ENCODE measurements around the gene TMEM235.
"Not testable (repeated sequence)": the region's sequence is repeated elsewhere in the genome, so short reads cannot be mapped to it uniquely, and the experiment has no call there.

The TMEM235 gene

DNA sequence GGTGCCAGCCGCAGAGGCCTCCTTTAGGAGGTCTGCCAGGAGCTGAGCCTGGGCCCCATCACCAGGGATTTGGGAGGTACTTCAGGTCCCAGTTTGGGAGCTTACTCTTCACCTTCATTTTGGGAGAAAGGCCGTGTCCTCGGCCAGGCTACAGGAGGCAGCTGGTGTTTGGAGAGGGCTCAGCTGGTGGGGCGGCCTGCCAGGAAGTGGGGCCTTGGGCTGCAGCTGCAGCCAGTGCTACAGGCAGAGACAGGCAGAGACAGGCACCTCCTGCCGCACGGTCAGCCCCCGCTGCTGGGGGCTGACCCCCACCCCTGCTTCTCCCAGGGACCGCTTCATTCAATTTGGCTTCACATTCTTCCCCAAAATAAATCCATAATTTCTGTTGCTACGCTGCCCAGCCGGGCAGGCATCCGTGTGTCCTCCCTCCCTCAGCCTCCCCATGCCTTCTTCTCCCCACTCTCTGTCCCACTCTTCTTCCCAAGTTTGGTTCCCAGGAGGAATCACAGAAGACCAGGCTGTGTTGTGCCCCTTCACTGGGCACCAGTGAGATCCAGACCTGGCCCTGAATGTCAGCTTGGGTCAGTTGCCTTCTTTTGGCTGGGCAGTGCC is 6.1 kb downstream of the TMEM235 start:
- DNase-seq (ENCODE audit: low read depth in 1 of 2, low spot score in 1 of 2): no peak

DNA sequence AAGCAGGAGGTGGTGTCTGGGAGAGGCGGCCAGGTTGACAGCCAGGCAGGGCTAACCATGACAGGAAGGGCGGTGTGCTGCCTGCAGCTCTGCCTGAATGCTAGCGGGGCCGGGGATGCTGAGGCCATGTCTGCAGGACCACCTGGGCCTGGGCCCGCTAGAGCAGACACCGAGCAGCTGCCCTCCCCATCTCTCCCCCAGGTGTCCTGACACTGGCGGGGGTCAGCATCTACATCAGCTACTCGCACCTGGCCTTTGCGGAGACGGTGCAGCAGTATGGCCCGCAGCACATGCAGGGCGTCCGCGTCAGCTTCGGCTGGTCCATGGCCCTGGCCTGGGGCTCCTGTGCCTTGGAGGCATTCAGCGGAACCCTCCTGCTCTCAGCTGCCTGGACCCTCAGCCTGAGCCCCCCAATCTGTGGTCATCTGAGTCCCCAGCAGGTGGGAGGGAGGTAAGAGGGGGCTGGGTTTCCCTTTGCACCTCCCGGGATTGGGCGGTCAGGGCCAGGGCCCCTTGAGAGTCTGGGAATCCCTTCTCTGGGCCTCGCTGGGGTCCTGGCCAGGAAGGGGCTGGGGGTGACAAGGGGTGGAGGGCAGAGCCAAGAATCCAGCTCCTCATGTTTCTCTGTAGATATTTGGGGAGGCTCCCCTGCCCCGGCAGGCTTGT is 7.5 kb downstream of the TMEM235 start:
- DNase-seq (ENCODE audit: low read depth in 1 of 2, low spot score in 1 of 2): no peak

DNA sequence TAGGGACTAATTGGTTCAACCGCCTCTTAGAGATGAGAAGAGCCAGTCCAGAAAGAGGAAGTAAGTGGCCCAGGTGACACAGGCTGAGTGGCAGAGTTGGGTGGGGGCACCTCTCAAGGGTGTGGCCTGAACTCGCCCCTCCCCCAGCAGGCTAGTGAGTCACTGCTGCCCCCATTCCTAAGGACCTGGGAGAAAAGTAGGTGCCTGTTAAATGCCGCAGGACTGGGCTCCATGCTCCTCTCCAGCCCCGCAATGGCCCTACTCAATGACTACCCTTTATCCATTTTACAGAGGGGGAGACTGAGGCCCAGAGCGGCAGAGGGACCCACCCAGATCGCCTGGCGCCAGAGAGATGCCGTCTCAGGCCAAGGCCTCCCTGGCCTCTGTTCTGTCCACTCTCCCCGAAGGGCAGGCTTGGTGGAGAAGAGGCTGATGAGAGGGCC is 8.1 kb downstream of the TMEM235 start:
- DNase-seq (ENCODE audit: low read depth in 1 of 2, low spot score in 1 of 2): no peak

DNA sequence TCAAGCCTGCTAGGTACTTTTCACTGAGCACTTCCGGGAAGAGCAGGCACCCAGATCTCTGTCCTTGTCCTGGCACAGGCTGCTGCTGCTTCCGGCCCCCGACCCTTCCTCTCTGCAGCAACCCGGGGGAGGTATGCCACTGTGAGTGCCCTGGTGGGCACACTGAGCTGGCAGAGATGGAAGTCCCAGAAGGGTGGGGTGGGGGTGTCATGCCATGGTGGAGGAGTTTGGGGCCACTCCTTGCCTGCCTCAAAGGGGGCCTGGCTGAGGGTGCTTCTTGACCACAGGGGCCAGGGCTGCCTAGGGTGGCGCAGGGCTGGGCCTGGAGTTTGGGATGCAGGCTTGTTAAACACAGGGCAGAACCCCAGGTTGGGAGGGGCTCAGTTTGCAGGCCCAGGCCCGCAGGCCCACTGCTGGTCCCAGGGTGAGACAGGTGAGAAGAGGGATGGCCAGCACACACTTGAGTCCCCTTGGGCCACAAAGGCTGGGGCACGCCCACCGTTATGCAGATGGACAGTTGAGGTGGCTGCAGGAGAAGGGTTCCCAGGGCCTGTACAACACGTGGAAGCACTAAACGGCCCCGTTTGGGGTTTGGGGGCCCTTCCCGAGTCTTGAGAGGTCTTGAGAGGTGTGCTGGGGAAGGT is 8.7 kb downstream of the TMEM235 start:
- no peak for DNase-seq (ENCODE audit: low read depth in 1 of 2, low spot score in 1 of 2)

DNA sequence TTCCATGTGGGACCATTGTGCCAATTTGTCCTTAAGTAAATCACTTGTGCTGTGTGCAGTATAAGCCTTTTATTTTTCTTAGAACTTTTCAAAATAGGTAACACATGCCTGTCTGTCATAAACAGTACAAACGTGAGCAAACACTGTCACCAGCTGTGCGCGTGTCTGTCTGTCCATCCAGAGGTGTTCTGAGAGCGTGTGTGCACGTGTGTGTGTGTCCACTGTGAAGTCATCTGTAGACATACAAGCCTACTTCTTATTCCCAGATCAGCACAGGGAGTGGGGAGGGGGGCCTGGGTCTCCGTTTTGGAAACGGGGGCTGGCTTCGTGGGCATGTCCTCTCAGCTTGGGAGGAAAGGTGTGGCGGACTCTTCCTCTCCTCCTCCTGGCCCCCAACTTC is 9.4 kb downstream of the TMEM235 start:
- no peak for DNase-seq (ENCODE audit: low read depth in 1 of 2, low spot score in 1 of 2)

DNA sequence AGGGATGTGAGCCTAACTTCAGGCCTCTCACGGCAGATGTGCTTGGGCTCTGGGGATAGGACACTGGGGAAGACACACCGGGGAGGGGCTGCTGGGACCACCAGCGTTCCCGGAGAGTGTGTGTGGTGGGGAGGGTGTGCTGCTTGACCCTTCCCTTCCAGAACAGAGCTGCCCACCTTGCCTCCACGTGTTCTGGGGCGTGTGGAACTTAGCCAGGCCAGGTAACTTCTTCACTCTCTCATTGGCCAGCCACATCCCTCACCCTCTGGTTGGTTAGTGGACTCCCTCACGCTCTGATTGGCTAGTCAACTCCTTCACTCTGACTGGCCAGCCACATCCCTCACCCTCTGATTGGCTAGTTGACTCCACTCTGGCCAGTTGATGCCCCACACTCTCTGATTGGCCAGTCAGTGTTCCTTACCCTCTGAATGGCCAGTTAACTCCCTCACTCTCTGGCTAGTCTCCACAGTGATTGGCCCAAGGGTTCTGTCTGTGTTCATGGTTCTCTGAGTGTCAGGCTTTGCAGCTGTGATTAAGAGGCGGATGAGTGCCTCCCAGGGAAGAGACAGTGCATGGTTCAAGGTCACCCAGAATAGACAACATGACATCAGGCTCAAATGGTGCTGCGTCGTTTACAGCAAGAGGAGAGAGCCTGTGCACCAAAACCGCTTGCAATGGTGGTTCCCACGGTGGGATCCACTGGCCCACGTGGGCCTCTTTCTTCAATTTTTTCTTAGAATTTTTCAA is 10.0 kb downstream of the TMEM235 start:
- no peak for DNase-seq (ENCODE audit: low read depth in 1 of 2, low spot score in 1 of 2)

DNA sequence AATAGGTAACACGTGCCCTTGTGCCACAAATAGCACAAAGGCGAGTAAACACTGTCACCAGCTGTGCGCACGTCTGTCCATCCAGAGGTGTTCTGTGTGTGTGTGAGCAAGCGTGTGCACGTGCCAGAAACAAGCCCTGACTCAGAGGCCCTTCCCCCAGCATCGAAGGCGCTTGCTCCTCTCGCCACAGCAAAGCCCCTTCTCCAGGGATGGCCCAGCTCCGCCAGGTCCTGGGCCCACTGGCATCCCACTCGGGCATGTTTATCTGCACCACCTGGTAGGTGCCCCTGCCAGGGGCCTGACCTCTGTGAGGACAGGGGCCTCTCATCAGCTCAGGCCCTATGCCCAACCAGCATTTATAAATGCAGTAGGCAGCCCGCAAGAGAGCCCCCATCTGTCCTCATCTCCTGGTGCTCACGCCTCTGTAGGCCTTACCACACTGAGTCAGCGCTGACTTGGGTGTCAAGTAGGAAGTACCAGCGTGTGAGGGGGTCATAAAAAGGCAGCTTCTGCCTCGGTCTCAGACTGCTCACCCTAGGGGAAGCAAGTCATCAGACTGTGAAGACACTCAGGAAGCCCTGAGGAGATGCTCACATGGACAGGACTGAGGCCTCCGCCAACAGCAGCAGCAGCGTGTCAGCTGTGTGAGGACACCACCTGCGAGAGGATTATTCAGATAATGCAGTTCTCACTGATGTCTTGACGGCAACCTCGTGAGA is 10.8 kb downstream of the TMEM235 start:
- no peak for DNase-seq (ENCODE audit: low read depth in 1 of 2, low spot score in 1 of 2)

DNA sequence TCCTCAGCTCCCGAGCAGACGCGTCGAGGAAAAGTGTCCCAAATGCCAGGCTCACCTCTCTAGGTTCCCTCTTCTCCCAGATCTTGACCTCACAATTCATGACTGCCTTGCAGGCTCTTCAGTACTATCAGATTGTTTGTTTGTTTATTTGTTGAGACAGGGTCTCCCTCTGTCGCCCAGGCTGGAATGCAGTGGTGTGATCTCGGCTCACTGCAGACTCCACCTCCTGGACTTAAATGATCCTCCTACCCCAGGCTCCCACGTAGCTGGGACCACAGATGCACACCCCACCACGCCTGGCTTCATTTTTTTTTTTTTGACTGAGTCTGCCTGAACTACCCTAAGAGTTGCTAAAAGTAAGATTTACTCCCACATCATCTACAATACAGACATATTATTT is 15.9 kb downstream of the TMEM235 start:
- DNase-seq (ENCODE audit: low read depth in 1 of 2, low spot score in 1 of 2): no peak

DNA sequence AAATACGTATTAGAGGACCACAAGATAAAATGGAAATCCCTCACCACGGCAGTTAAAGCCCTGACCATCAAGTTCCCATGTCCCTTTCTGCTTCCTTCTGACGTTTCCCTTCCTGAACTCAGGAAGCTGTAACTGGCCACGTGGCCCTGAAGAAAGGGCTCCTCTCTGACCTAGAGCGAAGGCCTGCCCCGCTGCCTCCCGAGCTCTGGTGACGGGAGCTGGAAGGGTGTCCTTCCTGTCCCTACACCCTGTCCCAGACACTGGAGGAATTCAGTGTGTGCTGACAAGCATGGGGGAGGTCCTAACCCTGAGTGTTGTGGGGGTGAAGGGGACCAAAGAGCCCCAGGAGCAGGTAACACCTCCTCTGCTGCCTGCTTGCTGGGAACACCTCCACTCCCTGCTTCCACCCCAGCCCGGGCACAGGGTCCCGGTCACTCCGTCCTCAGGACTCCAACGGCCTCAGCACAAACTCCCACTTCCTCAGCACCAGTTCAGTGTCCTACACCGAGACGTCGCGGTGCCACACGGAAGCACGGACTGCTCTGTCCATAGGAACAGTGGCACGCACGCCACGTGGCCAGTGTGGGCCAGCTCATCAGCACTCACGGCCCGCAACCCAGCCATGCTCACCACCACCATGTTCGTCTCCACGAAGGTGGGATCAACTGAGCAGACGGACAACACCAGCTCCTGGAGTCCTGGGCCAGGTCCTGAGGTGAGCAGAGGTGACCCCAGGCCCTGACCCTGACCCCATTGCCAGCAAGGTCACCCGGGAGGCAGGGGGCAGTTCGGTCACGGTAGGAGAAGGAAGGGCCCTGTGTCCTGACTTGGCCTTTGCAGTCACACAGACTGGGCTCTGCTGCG is 16.9 kb downstream of the TMEM235 start:
- no peak for DNase-seq (ENCODE audit: low read depth in 1 of 2, low spot score in 1 of 2)

DNA sequence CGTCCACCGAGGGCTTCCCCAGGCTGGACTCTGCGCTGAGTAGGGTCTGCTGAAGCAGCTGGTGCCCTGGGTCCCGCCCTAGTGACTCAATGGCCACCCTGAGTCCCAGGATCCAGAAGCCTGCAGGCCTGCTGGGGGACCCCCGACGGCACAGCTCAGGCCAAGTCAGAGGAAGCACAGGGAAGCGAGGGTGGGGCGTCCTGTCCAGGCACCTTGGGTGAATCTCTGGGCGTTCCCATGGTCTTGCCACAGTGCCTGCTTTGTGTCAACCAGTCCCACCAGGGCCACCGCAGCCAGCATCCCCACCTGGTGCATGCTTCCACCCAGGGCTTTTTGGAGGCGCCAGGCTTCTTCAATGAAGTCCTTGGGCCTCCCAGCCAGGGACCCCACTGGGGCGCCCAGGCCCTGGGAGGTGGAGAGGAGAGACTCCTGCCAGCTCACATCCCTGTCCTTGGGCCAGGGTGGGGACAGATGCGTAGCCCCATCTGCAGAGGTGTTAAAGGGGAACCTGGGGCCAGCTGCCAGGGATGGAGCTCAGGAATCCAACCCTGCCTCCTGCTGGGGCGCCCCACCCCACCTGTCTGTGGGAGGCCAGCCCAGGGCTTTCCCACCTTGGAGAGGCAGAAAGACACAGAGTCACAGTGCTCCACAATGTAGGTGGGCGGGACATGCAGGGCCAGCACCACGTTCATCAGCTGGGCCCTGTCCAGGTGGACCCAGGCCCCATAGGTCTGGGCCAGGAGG is 17.8 kb downstream of the TMEM235 start:
- no peak for DNase-seq (ENCODE audit: low read depth in 1 of 2, low spot score in 1 of 2)

DNA sequence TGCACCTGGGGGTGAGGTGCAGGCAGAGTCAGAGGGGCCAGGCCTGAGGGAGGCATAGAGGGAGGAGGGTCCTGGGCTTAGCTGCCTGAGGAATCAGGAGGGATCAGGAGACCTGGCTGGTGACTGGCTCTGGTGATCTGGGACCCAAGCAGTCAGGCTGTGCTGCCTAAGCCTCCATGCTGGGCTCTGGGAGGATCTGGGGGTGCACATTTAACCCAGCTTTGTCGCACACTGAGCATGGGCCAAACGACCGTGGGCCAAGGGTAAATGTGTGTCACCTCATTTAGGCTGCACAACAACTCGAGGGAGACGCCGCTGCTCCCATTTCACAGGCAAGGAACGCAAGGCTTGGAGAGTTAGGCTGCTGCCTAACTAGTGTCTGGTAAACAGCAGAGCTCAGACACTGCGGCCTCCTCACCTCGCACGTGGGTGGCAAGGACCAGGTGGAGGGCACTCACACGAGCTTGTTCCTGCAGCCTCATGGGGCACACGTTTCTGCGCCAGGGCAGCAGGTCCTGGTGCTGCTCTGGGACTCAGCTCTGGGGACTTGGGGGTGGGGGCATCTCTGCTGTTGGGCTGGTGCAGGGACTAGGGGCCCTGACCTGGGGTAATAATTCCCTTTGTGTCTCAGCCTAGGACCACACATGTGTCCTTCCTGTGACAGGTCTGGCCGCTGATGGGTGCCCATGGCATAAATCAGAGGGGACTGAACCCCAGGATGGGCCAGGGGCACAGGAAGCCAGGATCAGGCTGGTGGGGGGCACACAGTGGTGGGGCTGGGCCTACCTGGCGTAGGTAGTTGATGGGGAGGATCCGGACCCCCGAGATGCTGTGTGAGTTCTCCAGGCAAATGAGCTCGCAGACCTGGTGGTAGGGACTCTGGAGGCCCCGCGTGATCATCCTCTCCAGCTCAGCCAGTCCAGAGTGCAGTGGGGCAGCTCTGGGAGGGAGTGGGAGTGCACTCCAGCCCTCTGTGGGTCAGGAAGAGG is 18.7 kb downstream of the TMEM235 start:
- no peak for DNase-seq (ENCODE audit: low read depth in 1 of 2, low spot score in 1 of 2)

DNA sequence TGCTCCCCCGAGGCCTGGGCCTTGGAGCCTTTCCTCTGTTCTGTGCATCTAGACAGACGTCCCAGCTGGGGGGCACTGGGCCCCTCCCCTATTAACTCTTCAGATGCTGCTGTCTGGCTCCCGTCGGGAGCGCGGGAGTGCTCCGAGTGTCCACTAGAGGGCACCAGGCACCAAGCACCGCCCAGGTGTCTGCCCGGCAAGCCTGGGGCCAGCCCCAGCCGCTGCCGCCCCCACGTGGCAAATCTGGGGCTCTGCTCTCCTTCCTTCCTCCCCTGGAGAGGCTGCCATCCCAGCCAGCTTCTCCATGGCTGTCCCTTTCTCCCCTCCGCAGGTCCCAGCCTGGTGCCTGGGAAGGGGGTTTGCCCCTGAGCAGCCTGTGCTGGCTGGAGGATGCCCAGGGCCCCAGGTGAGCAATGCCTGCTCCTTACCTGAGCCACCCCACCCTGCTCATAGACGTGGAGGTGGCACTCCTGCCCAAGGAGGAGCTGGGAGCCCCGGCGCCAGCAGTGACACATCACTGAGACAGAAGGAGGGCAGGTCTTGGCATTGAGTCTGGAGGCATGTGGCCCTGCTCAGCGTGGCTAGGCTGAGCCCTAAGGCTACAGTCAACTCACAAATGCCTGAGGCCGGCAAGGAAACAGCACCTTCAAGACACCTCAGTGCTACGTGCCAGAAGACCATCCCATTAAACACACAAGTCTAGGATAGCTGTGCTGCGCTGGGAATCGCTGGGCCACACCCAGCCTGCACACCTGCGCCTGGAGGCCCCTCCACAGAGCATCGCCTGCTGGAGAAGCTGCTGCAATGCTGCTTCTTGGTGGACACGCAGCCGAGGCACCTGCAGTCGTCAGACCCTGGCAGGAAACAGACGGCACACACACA is 19.7 kb downstream of the TMEM235 start:
- peak; percentile 70 to 81 for DNase-seq (ENCODE audit: low read depth in 1 of 2, low spot score in 1 of 2)

DNA sequence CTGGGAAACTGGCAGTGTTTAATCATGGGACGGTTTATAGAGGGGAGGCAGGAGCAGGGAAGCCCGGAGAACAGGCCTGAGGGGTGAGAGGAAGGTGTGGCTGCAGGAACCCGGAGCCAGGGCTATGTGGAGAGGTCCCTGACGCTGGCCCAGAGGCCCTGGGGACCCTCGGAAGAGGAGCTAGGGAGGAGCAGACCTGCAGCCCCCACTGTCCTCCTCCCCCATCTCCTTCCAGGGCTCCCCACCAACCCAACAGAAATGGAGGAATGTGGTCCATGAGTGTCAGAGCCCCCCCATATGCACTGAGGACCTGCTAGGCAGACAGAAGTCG is 20.3 kb downstream of the TMEM235 start:
- no peak for DNase-seq (ENCODE audit: low read depth in 1 of 2, low spot score in 1 of 2)

DNA sequence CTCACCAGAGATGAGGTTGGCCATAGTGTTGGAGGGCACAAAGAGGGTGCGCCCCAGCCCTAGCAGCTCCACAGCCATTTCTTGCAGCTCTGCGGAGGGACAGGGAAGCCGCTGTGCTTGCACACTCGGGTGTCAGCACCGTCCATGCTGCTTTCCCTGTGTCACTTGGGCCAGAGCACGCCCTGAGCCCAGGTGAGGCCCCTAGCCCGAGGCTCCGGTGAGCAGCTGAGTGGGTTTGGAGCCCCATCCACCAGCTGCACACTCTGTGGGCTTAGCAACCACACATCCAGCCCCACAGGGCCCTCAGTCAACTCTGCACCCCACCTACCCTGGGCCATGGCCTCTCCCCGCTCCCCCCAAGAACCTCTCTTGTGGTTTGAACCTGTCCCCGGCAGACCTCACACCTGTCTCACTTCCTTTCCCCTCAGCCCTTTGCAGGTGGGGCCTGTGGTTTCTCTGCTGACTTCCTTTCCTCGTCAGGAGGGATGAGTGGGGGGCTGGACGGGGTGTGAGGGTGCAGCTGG is 20.7 kb downstream of the TMEM235 start:
- no peak for DNase-seq (ENCODE audit: low read depth in 1 of 2, low spot score in 1 of 2)

DNA sequence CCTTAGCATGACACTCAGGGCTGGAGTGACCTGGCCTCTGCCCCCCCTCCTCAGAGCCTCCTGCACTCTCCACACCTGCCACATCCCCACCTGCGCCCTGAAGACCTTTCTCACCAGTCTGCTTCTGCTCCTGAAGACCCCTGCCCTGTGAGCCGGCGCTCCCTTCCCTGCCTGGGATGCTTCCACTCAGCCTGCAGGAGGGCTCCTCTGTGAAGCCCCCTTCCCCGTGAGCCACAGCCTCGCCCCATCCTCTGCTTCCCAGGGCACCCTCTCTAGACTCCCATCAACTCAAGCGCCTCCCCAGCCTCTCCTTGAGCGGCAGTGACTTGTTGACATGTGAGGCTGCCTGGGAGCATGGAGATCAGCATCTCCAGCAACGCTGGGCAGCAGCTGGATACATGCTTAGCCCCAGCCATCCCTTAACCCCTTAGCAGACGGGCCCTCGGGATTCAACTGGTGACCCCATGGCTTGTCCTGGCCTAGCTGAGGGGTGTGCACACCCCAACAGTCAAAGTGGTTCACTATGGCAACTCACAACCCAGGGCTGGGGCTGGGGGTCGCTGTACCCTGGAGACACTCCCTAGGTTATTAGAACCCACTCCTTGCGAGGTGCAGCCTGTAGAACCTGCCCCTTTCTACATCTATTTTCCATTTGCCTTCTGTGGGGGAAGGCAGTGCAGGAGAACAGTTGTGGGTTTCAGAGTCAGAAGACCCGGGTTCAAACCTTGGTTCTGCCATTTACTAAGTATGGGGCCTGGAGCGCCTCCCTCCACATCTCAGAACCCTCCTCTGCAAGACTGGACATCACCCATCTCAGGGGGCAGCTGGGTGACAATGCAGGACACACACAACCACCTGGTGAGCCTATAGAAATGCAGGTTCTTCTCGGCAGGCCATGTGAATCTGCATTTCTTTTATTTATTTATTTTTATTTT is 21.5 kb downstream of the TMEM235 start:
- DNase-seq (ENCODE audit: low read depth in 1 of 2, low spot score in 1 of 2): no peak

DNA sequence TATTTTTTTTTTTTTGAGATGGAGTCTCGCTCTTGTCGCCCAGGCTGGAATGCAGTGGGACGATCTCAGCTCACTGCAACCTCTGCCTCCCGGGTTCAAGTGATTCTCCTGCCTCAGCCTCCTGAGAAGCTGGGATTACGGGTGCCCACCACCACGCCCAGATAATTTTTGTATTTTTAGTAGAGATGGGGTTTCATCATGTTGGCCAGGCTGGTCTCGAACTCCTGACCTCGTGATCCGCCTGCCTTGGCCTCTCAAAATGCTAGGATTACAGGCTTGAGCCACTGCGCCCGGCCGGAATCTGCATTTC is 22.2 kb downstream of the TMEM235 start:
- not testable (repeated sequence) for DNase-seq (ENCODE audit: low read depth in 1 of 2, low spot score in 1 of 2)

Data from activated CD4-positive, alpha-beta T cell treated with anti-CD3 and anti-CD28 coated beads, Interleukin-2, amount 50 U/mL, for 24 hours (primary cell).